ENCODE results near the gene PPY. TPM values are rescaled to one million over a fixed set of nuclear protein-coding genes. Genes with fewer than 3 reads are reported as not detected.

PPY gene
- total and polyA plus RNA-seq, 10 of the 15 experiments (the other 5 are each of a cell fraction or from before 2014, with no cell fraction given) = 0.91 TPM; not detected in 9

GRCh38 chr17:43950554-43950953, 8.3 kb upstream of the PPY start (continued):
- no peak for TF ChIP-seq REST (IDR thresholded peaks at IDR 0.05; ENCODE audit: low read depth, low read length)
- TF ChIP-seq, protein P1, sequence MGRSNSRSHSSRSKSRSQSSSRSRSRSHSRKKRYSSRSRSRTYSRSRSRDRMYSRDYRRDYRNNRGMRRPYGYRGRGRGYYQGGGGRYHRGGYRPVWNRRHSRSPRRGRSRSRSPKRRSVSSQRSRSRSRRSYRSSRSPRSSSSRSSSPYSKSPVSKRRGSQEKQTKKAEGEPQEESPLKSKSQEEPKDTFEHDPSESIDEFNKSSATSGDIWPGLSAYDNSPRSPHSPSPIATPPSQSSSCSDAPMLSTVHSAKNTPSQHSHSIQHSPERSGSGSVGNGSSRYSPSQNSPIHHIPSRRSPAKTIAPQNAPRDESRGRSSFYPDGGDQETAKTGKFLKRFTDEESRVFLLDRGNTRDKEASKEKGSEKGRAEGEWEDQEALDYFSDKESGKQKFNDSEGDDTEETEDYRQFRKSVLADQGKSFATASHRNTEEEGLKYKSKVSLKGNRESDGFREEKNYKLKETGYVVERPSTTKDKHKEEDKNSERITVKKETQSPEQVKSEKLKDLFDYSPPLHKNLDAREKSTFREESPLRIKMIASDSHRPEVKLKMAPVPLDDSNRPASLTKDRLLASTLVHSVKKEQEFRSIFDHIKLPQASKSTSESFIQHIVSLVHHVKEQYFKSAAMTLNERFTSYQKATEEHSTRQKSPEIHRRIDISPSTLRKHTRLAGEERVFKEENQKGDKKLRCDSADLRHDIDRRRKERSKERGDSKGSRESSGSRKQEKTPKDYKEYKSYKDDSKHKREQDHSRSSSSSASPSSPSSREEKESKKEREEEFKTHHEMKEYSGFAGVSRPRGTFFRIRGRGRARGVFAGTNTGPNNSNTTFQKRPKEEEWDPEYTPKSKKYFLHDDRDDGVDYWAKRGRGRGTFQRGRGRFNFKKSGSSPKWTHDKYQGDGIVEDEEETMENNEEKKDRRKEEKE (IDR thresholded peaks at IDR 0.05) = no peak
- no peak for TF ChIP-seq GABPA (IDR thresholded peaks at IDR 0.05; ENCODE audit: low read depth)
- no peak for TF ChIP-seq MEF2B (IDR thresholded peaks at IDR 0.05; ENCODE audit: partially characterized antibody, poor library complexity, severe bottlenecking)
- TF ChIP-seq JUND (IDR thresholded peaks at IDR 0.05; ENCODE audit: low read depth, low read length) = no peak
- TF ChIP-seq FOXK2 (IDR thresholded peaks at IDR 0.05) = no peak
- TF ChIP-seq DPF2 (IDR thresholded peaks at IDR 0.05) = no peak
- TF ChIP-seq CTCF (IDR thresholded peaks at IDR 0.05 in 2 of 3, conservative IDR thresholded peaks at IDR 0.05 in 1 of 3; ENCODE audit: control insufficient read depth in 2 of 3, extremely low read depth in 1 of 3, insufficient read depth in 1 of 3, low read depth in 3 of 3, low read length in 3 of 3) = no peak
- no peak for TF ChIP-seq FOS (IDR thresholded peaks at IDR 0.05; ENCODE audit: borderline replicate concordance, extremely low read depth, insufficient read length)
- no peak for TF ChIP-seq WRNIP1 (IDR thresholded peaks at IDR 0.05; ENCODE audit: borderline replicate concordance, low read depth, low read length)
- TF ChIP-seq NFYB (IDR thresholded peaks at IDR 0.05; ENCODE audit: insufficient read depth, low read depth, low read length) = no peak
- TF ChIP-seq BCL11A (IDR thresholded peaks at IDR 0.05; ENCODE audit: low read depth, low read length) = no peak
- TF ChIP-seq HDAC6 (IDR thresholded peaks at IDR 0.05; ENCODE audit: unreplicated experiment) = no peak
